HepG2 (cell line): ENCODE measurements around the gene MAT2A. TPM values are rescaled to one million over a fixed set of nuclear protein-coding genes. Genes with fewer than 3 reads are reported as not detected.

ENCODE experiments used
- CENPT ChIP-seq: sonication (generic); formaldehyde crosslinking; IDR thresholded peaks from 2 replicates; pipeline ENCODE4 v1.8.0; 2022; ENCODE audit warnings: low read depth, mild to moderate bottlenecking, moderate library complexity, missing genetic modification reagents
- HOXD1 ChIP-seq: sonication (generic); formaldehyde crosslinking; IDR thresholded peaks from 2 replicates; pipeline ENCODE4 v1.5.0; 2020; ENCODE audit warnings: missing genetic modification reagents
- NFYC ChIP-seq: IDR thresholded peaks from 2 replicates; pipeline ENCODE4 v1.6.1; 2016; ENCODE audit warnings: missing genetic modification reagents, missing compliant biosample characterization
- NKX3-1 ChIP-seq: sonication (generic); formaldehyde crosslinking; IDR thresholded peaks from 2 replicates; pipeline ENCODE4 v1.5.0; 2020; ENCODE audit warnings: missing genetic modification reagents
- NR2F2 ChIP-seq: IDR thresholded peaks from 2 replicates; pipeline ENCODE4 v1.6.1; 2012; ENCODE audit warnings: low read depth, inconsistent platforms, borderline replicate concordance
- RFX5 ChIP-seq: IDR thresholded peaks from 2 replicates; pipeline ENCODE4 v1.6.1; 2011; ENCODE audit warnings: low read depth, low read length, improper control_type of control experiment
- RNF2 ChIP-seq: fragments of 450-650 bp; conservative IDR thresholded peaks from 2 replicates; pipeline ENCODE4 v1.6.1; 2016; ENCODE audit warnings: low read depth
- RXRA ChIP-seq: sonication (generic); formaldehyde crosslinking; IDR thresholded peaks from 2 replicates; pipeline ENCODE4 v1.5.1; 2020; ENCODE audit warnings: missing genetic modification reagents
- TBL1XR1 ChIP-seq: fragments of 150-350 bp; IDR thresholded peaks from 2 replicates; pipeline ENCODE4 v1.6.1; 2014; ENCODE audit warnings: borderline replicate concordance, low read length; ENCODE audit not compliant: partially characterized antibody
- polyA plus RNA-seq, 8 experiments: library from polyadenylated mRNA; depleted of rRNA in 3 of 8; stranded (reverse) in 7 of 8; unstranded in 1 of 8; fragments of >200 nt; fragmentation: Illumina TruSeq in 4 of 8; extraction: Trizol in 4 of 8; gene quantifications; 2 replicates each; pipeline versions ENCODE4 v1.2.1 to v1.2.3, GENCODE V29; 2011 to 2016; ENCODE audit warnings: low read depth in 4 of 8, missing spikeins in 1 of 8, mixed read lengths in 1 of 8; ENCODE audit not compliant: insufficient read depth in 1 of 8
- total RNA-seq, 5 experiments: library from RNA; depleted of rRNA; stranded (reverse); fragments of >200 nt; fragmentation: Illumina TruSeq; extraction: Trizol; gene quantifications; 2 replicates each; pipeline ENCODE4 v1.2.3, GENCODE V29; 2016; ENCODE audit warnings: low read depth in 1 of 5
- TF ChIP-seq, protein P1 (sequence below): sonication (generic); formaldehyde crosslinking; IDR thresholded peaks from 2 replicates; pipeline ENCODE4 v1.4.0; 2020; ENCODE audit warnings: missing genetic modification reagents
- TF ChIP-seq, protein P2 (sequence below): sonication (generic); formaldehyde crosslinking; IDR thresholded peaks from 2 replicates; pipeline ENCODE4 v1.5.1; 2020; ENCODE audit warnings: missing genetic modification reagents, mild to moderate bottlenecking, borderline replicate concordance
- TF ChIP-seq, protein P3 (sequence below): sonication (generic); formaldehyde crosslinking; IDR thresholded peaks from 2 replicates; pipeline ENCODE4 v1.4.0; 2020; ENCODE audit warnings: mild to moderate bottlenecking, missing genetic modification reagents
- TF ChIP-seq, protein P4 (sequence below): sonication (generic); formaldehyde crosslinking; IDR thresholded peaks from 2 replicates; pipeline ENCODE4 v1.4.0; 2020; ENCODE audit warnings: mild to moderate bottlenecking, missing genetic modification reagents, borderline replicate concordance
- TF ChIP-seq, protein P5 (sequence below): sonication (generic); formaldehyde crosslinking; conservative IDR thresholded peaks from 2 replicates; pipeline ENCODE4 v1.8.0; 2022; ENCODE audit warnings: missing genetic modification reagents
- TF ChIP-seq, protein P6 (sequence below): sonication (generic); formaldehyde crosslinking; IDR thresholded peaks from 2 replicates; pipeline ENCODE4 v1.4.0; 2020; ENCODE audit warnings: missing genetic modification reagents

The MAT2A gene
- total and polyA plus RNA-seq, 2 of the 13 experiments (the other 11 are each of a cell fraction or from before 2014, with no cell fraction given): 155 to 331 TPM

DNA sequence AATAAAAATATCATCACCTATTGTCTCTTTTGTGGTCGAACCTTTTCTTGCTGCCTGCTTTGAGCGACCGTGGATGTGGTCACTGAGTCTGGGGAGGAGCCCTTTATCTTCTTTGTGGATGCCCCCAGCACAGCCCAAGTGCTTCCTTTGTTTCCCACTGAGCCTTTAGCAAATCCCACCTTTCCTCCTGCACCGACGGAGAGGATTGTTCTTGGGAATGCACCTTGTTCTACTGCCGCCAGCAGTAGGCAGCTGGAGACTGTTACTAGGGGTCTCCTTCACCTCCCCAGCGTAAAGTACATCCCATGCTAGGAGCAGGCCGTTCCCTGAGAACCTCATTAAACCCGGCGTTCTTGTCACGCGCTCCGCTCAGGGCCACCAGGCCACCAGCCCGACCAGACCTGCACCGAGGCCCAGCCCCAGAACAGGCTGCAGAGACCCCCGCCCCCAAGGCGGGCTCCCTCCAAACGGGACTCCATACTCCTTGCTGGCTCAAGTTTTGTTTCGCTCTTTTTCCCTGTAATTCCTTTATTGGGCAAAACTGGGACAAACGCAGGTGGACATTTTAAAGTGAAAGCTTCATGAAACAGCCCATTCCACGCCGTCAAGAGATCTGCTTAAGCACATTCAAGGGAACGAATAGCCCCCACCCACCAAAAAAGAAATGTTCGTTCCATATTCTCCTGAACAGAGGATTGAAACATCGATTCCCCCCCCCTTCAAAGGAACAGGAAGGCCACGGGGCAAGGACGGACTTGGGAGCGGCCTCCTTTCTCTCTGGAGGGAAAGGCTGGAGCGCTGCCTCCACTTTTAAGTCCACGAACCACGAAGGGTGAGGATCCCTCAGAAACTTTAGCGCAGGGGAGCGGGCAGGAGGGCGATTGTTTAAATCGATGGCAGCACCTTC is 1.1 kb upstream of the MAT2A start (continued):
- TF ChIP-seq RFX5 (no peak), NKX3-1 (CRISPR knock-in tag) (peak; percentile 80; the same call in 1 of the 2 replicates), CENPT (no peak), HOXD1 (peak; percentile 43), NFYC (CRISPR knock-in tag) (0 out of 2 replicates have a peak, but pooled peaks have one; percentile 10), RXRA (CRISPR knock-in tag) (peak; percentile 58; the same call in 1 of the 2 replicates), TBL1XR1 (no peak), NR2F2 (peak; percentile 34; the same call in 1 of the 2 replicates), RNF2 (peak; percentile 58; the same call in 1 of the 2 replicates)
- TF ChIP-seq, protein P1, sequence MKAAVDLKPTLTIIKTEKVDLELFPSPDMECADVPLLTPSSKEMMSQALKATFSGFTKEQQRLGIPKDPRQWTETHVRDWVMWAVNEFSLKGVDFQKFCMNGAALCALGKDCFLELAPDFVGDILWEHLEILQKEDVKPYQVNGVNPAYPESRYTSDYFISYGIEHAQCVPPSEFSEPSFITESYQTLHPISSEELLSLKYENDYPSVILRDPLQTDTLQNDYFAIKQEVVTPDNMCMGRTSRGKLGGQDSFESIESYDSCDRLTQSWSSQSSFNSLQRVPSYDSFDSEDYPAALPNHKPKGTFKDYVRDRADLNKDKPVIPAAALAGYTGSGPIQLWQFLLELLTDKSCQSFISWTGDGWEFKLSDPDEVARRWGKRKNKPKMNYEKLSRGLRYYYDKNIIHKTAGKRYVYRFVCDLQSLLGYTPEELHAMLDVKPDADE (CRISPR knock-in tag): no peak
- TF ChIP-seq, protein P2, sequence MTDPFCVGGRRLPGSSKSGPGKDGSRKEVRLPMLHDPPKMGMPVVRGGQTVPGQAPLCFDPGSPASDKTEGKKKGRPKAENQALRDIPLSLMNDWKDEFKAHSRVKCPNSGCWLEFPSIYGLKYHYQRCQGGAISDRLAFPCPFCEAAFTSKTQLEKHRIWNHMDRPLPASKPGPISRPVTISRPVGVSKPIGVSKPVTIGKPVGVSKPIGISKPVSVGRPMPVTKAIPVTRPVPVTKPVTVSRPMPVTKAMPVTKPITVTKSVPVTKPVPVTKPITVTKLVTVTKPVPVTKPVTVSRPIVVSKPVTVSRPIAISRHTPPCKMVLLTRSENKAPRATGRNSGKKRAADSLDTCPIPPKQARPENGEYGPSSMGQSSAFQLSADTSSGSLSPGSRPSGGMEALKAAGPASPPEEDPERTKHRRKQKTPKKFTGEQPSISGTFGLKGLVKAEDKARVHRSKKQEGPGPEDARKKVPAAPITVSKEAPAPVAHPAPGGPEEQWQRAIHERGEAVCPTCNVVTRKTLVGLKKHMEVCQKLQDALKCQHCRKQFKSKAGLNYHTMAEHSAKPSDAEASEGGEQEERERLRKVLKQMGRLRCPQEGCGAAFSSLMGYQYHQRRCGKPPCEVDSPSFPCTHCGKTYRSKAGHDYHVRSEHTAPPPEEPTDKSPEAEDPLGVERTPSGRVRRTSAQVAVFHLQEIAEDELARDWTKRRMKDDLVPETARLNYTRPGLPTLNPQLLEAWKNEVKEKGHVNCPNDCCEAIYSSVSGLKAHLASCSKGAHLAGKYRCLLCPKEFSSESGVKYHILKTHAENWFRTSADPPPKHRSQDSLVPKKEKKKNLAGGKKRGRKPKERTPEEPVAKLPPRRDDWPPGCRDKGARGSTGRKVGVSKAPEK (CRISPR knock-in tag): peak; percentile 58; the same call in 1 of the 2 replicates
- TF ChIP-seq, protein P3, sequence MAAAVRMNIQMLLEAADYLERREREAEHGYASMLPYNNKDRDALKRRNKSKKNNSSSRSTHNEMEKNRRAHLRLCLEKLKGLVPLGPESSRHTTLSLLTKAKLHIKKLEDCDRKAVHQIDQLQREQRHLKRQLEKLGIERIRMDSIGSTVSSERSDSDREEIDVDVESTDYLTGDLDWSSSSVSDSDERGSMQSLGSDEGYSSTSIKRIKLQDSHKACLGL (CRISPR knock-in tag): peak; percentile 51; the same call in 1 of the 2 replicates
- TF ChIP-seq, protein P4, sequence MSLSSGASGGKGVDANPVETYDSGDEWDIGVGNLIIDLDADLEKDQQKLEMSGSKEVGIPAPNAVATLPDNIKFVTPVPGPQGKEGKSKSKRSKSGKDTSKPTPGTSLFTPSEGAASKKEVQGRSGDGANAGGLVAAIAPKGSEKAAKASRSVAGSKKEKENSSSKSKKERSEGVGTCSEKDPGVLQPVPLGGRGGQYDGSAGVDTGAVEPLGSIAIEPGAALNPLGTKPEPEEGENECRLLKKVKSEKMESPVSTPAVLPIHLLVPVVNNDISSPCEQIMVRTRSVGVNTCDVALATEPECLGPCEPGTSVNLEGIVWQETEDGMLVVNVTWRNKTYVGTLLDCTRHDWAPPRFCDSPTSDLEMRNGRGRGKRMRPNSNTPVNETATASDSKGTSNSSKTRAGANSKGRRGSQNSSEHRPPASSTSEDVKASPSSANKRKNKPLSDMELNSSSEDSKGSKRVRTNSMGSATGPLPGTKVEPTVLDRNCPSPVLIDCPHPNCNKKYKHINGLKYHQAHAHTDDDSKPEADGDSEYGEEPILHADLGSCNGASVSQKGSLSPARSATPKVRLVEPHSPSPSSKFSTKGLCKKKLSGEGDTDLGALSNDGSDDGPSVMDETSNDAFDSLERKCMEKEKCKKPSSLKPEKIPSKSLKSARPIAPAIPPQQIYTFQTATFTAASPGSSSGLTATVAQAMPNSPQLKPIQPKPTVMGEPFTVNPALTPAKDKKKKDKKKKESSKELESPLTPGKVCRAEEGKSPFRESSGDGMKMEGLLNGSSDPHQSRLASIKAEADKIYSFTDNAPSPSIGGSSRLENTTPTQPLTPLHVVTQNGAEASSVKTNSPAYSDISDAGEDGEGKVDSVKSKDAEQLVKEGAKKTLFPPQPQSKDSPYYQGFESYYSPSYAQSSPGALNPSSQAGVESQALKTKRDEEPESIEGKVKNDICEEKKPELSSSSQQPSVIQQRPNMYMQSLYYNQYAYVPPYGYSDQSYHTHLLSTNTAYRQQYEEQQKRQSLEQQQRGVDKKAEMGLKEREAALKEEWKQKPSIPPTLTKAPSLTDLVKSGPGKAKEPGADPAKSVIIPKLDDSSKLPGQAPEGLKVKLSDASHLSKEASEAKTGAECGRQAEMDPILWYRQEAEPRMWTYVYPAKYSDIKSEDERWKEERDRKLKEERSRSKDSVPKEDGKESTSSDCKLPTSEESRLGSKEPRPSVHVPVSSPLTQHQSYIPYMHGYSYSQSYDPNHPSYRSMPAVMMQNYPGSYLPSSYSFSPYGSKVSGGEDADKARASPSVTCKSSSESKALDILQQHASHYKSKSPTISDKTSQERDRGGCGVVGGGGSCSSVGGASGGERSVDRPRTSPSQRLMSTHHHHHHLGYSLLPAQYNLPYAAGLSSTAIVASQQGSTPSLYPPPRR: no peak
- TF ChIP-seq, protein P5, sequence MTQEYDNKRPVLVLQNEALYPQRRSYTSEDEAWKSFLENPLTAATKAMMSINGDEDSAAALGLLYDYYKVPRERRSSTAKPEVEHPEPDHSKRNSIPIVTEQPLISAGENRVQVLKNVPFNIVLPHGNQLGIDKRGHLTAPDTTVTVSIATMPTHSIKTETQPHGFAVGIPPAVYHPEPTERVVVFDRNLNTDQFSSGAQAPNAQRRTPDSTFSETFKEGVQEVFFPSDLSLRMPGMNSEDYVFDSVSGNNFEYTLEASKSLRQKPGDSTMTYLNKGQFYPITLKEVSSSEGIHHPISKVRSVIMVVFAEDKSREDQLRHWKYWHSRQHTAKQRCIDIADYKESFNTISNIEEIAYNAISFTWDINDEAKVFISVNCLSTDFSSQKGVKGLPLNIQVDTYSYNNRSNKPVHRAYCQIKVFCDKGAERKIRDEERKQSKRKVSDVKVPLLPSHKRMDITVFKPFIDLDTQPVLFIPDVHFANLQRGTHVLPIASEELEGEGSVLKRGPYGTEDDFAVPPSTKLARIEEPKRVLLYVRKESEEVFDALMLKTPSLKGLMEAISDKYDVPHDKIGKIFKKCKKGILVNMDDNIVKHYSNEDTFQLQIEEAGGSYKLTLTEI (CRISPR knock-in tag): no peak
- TF ChIP-seq, protein P6, sequence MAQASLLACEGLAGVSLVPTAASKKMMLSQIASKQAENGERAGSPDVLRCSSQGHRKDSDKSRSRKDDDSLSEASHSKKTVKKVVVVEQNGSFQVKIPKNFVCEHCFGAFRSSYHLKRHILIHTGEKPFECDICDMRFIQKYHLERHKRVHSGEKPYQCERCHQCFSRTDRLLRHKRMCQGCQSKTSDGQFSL: peak; percentile 41; the same call in 1 of the 2 replicates
